ENCODE data around the gene INPP4A.
A peak's percentile ranks its signal among the peaks of the same experiment; 100 is the strongest.

INPP4A gene

DNA sequence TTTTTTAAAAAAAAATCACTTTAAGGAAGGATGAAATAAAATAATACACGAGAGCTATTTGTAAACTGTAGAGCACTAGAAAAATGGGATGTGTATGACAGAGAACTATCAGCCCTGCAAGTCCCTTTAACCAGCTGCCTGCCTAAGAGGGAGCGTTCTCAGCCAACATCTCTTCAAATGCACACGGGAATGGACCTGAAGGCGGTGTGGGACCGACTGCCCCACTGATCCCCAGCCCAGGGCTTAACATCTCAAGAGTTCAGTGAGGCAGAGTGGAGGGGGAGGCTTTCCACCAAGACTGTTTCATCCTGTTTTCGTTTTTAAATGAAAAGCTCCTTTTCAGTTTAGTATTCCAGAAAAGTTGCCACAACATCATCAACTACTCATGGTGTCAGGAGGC, 2.2 kb downstream of the INPP4A start:
- peak overlapping the region; percentile 87 for H3K4me3 ChIP-seq (ENCODE audit: low read length)
- no peak for TF ChIP-seq ZNF274 (IDR thresholded peaks at IDR 0.05; ENCODE audit: low read depth, low read length)

DNA sequence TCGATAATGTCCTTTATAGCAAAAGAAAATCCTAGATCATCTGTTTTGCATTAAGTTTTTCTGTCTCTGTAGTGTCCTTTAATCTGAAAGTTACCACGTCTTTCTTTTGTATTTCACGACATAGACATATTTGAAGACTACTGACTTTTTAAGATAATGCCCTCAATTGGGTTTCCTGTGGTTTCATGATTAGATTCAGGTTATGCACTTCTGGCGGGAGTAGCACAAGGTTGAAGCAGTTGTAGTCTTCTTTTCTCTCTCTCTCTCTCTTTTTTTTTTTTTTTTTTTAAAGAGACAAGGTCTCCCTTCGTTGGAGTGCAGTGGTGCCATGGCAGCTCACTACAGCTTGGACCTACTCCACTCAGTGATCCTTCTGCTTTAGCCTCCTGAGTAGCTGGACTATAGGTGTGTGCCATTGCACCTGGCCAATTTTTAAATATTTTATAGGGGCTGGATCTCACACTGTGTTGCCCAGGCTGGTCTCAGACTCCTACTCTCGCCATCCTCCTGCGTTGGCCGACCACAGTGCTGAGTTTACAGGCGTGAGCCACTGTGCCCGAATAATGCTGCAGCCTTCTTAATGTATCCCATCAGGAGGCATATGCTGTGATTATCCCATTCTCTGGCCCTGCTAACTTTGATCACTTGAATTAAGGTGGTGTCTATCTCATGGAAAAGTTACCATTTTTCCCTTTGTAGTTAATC, 3.9 kb downstream of the INPP4A start:
- no peak overlapping the region for H3K4me3 ChIP-seq (ENCODE audit: low read length)
- TF ChIP-seq ZNF274 (IDR thresholded peaks at IDR 0.05; ENCODE audit: low read depth, low read length): no peak

DNA sequence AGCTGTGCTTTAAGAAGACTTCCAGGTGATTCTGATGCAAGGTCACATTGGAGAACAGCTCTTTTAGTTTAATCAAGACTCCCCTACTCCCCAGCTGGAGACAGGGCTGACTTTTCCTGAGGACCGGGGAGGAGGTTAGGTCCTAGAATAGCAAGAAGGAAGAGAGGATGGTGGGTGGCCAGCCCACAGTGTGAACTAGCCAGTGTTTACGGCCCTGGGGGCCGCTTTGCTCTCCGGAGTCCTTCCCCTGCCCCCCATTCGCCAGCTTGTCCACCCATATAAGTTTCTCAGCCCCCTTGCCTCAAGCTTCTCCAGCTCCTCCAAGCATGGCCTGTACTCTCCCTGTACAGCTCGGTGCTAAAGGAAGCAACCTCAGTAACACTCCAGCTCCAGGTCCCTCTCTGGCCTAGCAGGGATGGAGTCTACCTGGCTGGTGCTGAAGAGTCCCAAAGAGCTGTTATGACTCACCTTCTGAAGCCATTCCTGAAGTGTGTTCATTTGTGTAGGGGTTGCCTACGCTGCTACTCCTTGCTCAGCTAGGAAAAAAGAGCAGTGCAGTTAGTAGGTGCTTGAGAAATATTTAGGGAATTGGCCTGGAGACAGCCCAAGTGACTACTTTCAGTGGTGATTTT, 7.9 kb downstream of the INPP4A start:
- TF ChIP-seq ZNF274 (IDR thresholded peaks at IDR 0.05; ENCODE audit: low read depth, low read length): no peak
- H3K4me3 ChIP-seq (ENCODE audit: low read length): no peak overlapping the region

DNA sequence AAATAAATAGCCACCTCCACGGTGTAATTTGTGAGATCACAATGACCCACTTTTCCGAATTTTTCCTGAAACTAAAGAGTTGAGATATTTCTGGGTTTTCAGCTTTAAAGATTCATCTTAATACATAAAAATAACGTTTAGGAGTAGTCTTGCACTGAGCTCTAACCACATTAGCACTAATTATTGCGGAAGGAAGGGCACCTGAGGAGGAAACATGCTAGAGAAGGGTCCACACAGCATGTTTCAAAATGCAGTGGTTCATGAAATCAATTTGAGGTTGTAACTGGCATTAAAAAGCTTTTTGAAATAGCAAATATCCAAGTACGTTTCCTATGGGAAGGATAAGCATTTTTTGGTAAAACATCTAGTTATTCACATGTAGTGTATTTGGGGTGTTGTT, 8.4 kb downstream of the INPP4A start:
- no peak for TF ChIP-seq ZNF274 (IDR thresholded peaks at IDR 0.05; ENCODE audit: low read depth, low read length)
- H3K4me3 ChIP-seq (ENCODE audit: low read length): no peak overlapping the region

DNA sequence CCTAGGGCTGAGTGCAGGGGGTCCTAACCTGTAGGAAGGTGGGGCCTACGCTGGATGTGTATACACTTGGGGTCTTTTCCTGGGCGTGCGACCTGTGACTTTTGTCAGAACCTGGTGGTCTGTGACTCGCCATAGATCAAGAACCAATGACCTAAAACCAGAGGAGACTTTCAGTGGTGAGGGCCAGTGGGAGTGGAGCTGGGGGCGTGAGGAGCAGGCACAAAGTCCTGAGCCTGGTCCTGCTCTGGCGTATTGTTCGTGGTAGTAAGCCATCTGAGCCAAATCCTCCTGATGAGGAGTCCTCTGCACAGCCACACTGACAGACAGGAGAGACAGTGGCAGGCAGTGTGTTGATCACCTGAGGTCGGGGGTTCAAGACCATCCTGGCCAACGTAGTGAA, 8.9 kb downstream of the INPP4A start:
- no peak overlapping the region for H3K4me3 ChIP-seq (ENCODE audit: low read length)

DNA sequence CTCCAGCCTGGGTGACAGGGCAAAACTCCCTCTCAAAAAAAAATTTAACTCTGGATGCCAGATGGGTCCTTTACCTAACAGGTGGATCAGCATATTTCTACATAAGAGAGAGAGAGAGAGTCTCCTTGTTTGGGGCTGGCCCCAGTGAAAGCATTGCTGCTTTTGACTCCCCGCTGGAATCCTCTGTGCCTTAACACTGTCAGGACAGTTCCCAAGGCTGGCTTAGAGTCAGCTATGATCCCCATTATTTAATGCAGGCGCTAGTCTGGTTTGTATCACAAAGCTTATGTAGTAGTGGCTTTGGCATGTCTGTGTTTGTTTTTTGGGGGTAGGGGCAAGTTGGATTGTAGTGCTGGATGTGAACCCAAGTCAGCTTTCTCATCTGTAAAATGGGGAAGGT, 9.4 kb downstream of the INPP4A start:
- no peak overlapping the region; the same call in 1 of the 2 replicates for H3K4me3 ChIP-seq (ENCODE audit: low read length)

More for the DNA sequence above, 8.9 kb downstream of the INPP4A start:
- TF ChIP-seq ZNF274 (IDR thresholded peaks at IDR 0.05; ENCODE audit: low read depth, low read length): no peak

DNA sequence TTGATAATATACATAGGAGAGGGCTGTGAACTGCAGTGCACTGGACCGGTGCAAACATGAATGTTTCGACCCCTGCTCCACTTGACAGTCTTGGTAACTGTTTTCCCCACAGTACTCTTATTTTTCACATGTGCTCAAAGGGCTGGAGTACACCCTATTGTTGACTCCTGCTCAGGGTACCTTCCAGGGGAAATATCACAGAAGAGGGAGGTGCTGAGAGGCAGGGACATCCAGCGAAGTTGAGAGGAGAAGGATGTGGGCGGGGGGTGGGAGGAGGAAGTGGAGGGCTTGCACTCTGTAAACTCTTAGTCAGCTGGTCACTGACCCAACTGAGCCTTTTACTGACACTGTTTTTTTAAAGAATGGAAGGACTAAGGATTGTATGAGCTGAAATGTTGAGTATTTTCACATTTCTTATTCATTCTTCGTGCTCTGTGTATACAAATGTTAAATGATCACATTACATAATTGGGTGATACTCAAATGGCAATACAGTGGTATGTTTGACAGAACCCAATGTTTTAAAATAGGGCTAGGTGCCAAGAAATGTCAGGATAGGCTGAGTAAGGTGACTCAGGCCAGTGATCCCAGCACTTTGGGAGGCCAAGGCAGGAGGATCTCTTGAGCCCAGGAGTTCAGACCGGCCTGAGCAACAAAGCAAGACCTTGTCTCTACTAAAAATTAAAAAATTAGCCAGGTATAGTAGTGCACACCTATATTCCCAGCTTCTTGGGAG, 10.0 kb downstream of the INPP4A start:
- peak overlapping the region; percentile 45; the same call in 1 of the 2 replicates for H3K4me3 ChIP-seq (ENCODE audit: low read length)
- TF ChIP-seq ZNF274 (IDR thresholded peaks at IDR 0.05; ENCODE audit: low read depth, low read length): no peak

More for the DNA sequence above, 9.4 kb downstream of the INPP4A start:
- TF ChIP-seq ZNF274 (IDR thresholded peaks at IDR 0.05; ENCODE audit: low read depth, low read length): no peak

DNA sequence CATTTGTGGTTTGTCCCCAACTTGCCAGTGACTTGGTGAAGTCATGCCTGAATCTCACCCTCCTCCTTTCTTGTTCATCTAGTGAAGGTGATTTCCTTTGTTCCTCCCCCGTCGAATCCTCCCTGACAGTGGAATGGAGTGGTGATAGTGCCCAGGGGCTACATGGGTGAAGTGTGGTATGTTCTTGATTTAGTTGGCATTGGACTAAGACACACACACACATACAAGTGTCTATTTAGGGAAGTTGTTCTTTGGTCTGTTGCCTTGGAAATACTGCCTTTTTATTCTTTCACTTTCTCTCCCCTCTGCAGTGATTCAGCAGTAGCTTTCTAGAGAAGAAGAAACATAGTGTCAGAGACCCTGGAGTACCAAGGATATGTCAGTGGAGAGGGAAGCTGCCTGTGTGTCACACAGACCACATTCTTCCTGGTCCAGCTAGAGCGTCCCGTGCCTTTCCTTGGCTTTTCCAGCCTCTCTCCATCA, 10.9 kb downstream of the INPP4A start:
- peak overlapping the region; percentile 45; the same call in 1 of the 2 replicates for H3K4me3 ChIP-seq (ENCODE audit: low read length)
- TF ChIP-seq ZNF274 (IDR thresholded peaks at IDR 0.05; ENCODE audit: low read depth, low read length): no peak

DNA sequence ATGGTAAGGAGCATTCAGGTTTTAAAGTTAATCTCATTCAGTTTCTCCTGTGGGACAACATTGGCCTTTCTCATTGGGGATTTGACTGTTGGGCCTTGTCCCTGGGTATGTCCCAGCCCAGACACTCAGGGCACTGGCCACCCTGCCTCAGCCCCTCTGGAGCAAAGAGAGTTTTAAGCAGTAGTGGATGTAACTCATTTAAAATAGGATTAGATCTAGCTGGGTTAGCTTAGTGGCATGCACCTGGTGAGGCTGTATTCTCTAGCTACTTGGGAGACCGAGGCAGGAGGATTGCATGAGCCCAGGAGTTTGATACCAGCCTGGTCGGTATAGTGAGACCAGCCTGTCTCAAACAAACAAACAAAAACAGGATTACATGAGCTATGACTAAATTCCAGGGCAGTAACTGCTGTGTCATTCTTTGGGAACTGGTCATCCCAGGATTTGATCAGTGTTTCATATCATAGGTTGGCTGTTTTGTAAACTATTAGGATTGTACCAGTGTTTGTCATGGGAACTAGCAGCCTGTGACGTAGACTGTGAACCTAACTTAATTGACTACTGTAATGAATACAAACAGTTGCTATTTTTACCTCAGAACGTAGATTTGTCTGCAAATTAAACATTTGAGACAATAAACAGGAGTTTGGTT, 12.5 kb downstream of the INPP4A start:
- no peak for TF ChIP-seq ZNF274 (IDR thresholded peaks at IDR 0.05; ENCODE audit: low read depth, low read length)

DNA sequence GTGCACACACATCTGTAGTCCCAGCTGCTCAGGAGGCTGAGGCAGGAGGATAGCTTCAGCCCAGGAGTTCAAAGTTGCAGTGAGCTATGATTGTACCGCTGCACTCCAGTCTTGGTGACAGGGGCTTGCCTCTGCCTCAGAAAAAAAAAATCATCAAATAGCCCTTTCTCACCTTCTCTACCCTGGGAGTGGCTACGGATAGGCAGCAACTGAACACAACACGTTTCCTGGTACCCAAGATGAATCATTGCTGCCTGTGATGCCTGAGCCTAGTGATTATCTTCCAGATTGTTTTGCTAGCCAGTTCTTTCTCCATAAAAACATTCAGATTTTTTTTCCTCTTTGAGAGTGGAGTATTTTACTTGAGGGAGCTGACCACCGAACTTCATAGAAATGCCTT, 13.5 kb downstream of the INPP4A start:
- TF ChIP-seq ZNF274 (IDR thresholded peaks at IDR 0.05; ENCODE audit: low read depth, low read length): no peak
- H3K4me3 ChIP-seq (ENCODE audit: low read length): no peak overlapping the region

More for the DNA sequence above, 12.5 kb downstream of the INPP4A start:
- H3K4me3 ChIP-seq (ENCODE audit: low read length): no peak overlapping the region

DNA sequence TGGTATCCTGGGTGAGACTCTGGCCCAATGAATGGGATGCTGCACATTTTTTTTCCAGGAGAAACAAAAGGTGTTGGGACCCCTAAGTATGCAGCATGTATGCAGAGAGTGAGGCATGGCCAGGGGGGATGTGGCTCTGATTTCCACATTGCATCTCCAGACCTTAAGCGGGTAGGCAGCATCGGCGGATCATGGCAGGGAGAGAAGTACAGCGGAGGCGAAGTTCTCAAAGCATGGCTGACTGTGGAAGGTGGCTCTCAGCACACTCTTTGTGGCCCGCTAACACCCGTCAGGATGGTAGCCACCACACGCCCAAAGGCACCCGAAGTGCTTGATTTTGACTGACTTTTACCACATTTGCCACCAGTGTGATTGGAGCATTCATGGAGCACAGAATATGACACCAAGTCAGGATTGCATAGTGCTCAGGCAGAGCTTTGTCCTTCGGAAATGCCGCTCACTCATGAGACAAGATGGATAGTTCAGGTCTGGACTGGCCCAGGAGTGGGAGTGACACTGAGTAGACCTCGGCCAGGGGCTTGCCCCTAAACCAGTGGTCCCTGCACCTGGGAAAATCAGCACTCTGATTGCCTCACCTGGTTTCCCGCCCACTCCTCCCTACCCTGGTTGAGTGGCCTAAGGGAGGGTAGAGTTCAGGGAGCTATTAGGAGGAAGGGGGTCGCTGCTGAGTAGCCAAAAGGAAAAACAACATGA, 14.2 kb downstream of the INPP4A start:
- H3K4me3 ChIP-seq (ENCODE audit: low read length): no peak overlapping the region

DNA sequence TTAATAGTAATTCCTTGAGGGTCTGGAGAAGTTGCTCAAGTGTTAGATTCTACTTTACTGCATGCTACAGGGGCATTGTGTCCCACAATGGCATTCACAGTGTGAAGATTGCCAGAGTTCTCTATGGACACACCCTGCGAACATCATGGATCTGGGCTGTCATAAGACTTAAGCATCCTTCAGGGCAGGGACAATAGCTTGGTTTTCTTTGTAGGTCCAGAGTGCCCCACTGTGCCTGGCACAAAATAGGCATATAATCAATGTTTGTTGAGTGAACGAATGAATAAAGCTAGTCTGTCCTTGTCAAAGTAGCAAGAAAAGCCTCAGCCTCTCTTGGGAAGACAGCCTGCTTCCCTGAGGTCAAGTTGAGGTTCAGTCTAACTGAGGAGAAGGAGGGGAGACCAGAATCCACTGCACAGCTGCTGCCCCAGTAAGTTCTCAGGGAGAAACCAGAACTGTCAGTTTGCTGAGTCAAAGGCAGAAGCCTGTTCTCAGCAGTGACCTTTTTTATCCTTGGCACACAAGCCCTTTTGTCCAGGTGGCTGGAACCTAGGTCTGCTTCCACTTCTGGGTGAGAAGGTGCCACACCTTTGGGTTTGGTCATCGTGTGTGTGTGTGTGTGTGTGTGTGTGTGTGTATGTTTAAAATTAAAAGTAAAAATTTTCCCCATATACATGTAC, 15.0 kb downstream of the INPP4A start:
- TF ChIP-seq ZNF274 (IDR thresholded peaks at IDR 0.05; ENCODE audit: low read depth, low read length): no peak
- H3K4me3 ChIP-seq (ENCODE audit: low read length): no peak overlapping the region; the same call in 1 of the 2 replicates

More for the DNA sequence above, 14.2 kb downstream of the INPP4A start:
- no peak for TF ChIP-seq ZNF274 (IDR thresholded peaks at IDR 0.05; ENCODE audit: low read depth, low read length)

Measured in GM08714 (cell line).